Mesenchymal stem cell (in vitro differentiated cells and primary cell): ENCODE data around the gene ZNF814.
"Not testable (repeated sequence)": the region's sequence is repeated elsewhere in the genome, so short reads cannot be mapped to it uniquely, and the experiment has no call there.

ENCODE experiments used
- DNase-seq: peaks from one replicate; pipeline ENCODE4 v3.0.0-alpha.2; 2013
- H2AFZ ChIP-seq: one replicate; pipeline ENCODE4 v1.6.1; 2013; ENCODE audit warnings: low read depth, mild to moderate bottlenecking, control low read depth, inconsistent platforms, low read length, moderate library complexity
- H2AK5ac ChIP-seq: 2 replicates; pipeline ENCODE4 v1.6.1; 2013; ENCODE audit warnings: low read length, moderate library complexity, mild to moderate bottlenecking, inconsistent platforms; ENCODE audit not compliant: severe bottlenecking
- H2BK120ac ChIP-seq: one replicate; pipeline ENCODE4 v1.6.1; 2013; ENCODE audit warnings: low read depth, mild to moderate bottlenecking, inconsistent platforms, low read length, moderate library complexity
- H2BK12ac ChIP-seq, 2 experiments: one replicate each; pipeline ENCODE4 v1.6.1; 2013; ENCODE audit warnings: inconsistent platforms in 2 of 2, low read length in 2 of 2, mild to moderate bottlenecking in 2 of 2, moderate library complexity in 2 of 2, control low read depth in 1 of 2
- H2BK15ac ChIP-seq: one replicate; pipeline ENCODE4 v1.6.1; 2013; ENCODE audit warnings: mild to moderate bottlenecking, low read depth, inconsistent platforms; ENCODE audit not compliant: poor library complexity, severe bottlenecking
- H2BK5ac ChIP-seq: 2 replicates; pipeline ENCODE4 v1.6.1; 2013; ENCODE audit warnings: low read depth, mild to moderate bottlenecking, low read length, control low read depth, inconsistent platforms; ENCODE audit not compliant: poor library complexity, severe bottlenecking
- H3K14ac ChIP-seq, 2 experiments: one replicate each; pipeline ENCODE4 v1.6.1; 2013; ENCODE audit warnings: inconsistent platforms in 2 of 2, low read length in 2 of 2, control low read depth in 1 of 2, mild to moderate bottlenecking in 1 of 2, moderate library complexity in 1 of 2
- H3K18ac ChIP-seq, 2 experiments: one replicate each; pipeline ENCODE4 v1.6.1; 2013; ENCODE audit warnings: inconsistent platforms in 2 of 2, low read length in 2 of 2, control low read depth in 1 of 2, low read depth in 1 of 2, mild to moderate bottlenecking in 1 of 2
- H3K23ac ChIP-seq, 2 experiments: one replicate each; pipeline ENCODE4 v1.6.1; 2013; ENCODE audit warnings: inconsistent platforms in 2 of 2, low read length in 2 of 2, mild to moderate bottlenecking in 2 of 2, moderate library complexity in 2 of 2, control low read depth in 1 of 2
- H3K27ac ChIP-seq: 2 replicates; pipeline ENCODE4 v1.5.1; 2013; ENCODE audit warnings: mild to moderate bottlenecking, moderate library complexity, low read length, control low read depth, inconsistent platforms; ENCODE audit not compliant: poor library complexity, severe bottlenecking
- H3K27me3 ChIP-seq, 2 experiments: 2 replicates each; pipeline versions ENCODE4 v1.6.1 to v1.7.0; 2013; ENCODE audit warnings: low read length in 2 of 2, mild to moderate bottlenecking in 2 of 2, moderate library complexity in 2 of 2, control low read depth in 1 of 2, inconsistent platforms in 1 of 2; ENCODE audit not compliant: control insufficient read depth in 1 of 2, insufficient read depth in 1 of 2
- H3K36me3 ChIP-seq, 2 experiments: 2 replicates each; pipeline versions ENCODE4 v1.6.1 to v1.7.0; 2013; ENCODE audit warnings: low read length in 2 of 2, control low read depth in 1 of 2, inconsistent platforms in 1 of 2, low read depth in 1 of 2, mild to moderate bottlenecking in 1 of 2; ENCODE audit not compliant: insufficient read depth in 2 of 2, control insufficient read depth in 1 of 2
- H3K4ac ChIP-seq, 2 experiments: one replicate each; pipeline ENCODE4 v1.6.1; 2013; ENCODE audit warnings: inconsistent platforms in 2 of 2, low read length in 2 of 2, mild to moderate bottlenecking in 2 of 2, moderate library complexity in 2 of 2, control low read depth in 1 of 2, low read depth in 1 of 2
- H3K4me1 ChIP-seq: 2 replicates; pipeline ENCODE4 v1.6.1; 2013; ENCODE audit warnings: low read depth, low read length, control low read depth; ENCODE audit not compliant: control insufficient read depth, insufficient read depth
- H3K4me2 ChIP-seq: 2 replicates; pipeline ENCODE4 v1.6.1; 2013; ENCODE audit warnings: low read length, mild to moderate bottlenecking, inconsistent platforms; ENCODE audit not compliant: poor library complexity, severe bottlenecking
- H3K4me3 ChIP-seq, 2 experiments: 2 replicates each; pipeline versions ENCODE4 v1.5.1 to v1.7.0; 2013; ENCODE audit warnings: low read length in 2 of 2, mild to moderate bottlenecking in 2 of 2, control low read depth in 1 of 2, low read depth in 1 of 2; ENCODE audit not compliant: insufficient read depth in 1 of 2
- H3K79me1 ChIP-seq: replicated peaks from 2 replicates; pipeline ENCODE4 v1.6.1; 2013; ENCODE audit warnings: mild to moderate bottlenecking, control low read depth, low read length, inconsistent platforms; ENCODE audit not compliant: poor library complexity, severe bottlenecking
- H3K9ac ChIP-seq: 2 replicates; pipeline ENCODE4 v1.7.0; 2013; ENCODE audit warnings: mild to moderate bottlenecking, low read length, moderate library complexity
- H3K9me3 ChIP-seq: 2 replicates; pipeline ENCODE4 v1.7.0; 2013; ENCODE audit warnings: mild to moderate bottlenecking, low read length; ENCODE audit not compliant: control insufficient read depth
- H4K8ac ChIP-seq: one replicate; pipeline ENCODE4 v1.6.1; 2013; ENCODE audit warnings: inconsistent platforms, mild to moderate bottlenecking, low read length, moderate library complexity
- H4K91ac ChIP-seq: one replicate; pipeline ENCODE4 v1.6.1; 2013; ENCODE audit warnings: mild to moderate bottlenecking, low read length, inconsistent platforms
- WGBS: methylation state at CpG from one replicate; pipeline ENCODE4 v1.1.7; 2013; ENCODE audit warnings: mixed read lengths; 5-methylcytosine and 5-hydroxymethylcytosine counted together

ZNF814 gene

DNA sequence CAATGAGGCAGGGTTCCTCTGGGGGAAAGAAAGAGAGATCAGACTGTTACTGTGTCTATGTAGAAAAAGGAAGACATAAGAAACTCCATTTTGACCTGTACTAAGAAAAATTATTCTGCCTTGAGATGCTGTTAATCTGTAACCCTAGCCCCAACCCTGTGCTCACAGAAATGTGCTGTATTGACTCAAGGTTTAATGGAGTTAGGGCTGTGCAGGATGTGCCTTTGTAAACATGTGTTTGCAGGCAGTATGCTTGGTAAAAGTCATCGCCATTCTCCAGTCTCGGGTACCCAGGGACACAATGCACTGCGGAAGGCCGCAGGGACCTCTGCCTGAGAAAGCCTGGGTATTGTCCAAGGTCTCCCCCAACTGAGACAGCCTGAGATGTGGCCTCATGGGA lies 65.2 kb downstream of the ZNF814 start:
- not testable (repeated sequence) for H3K4me2 ChIP-seq, H4K91ac ChIP-seq, H2BK120ac ChIP-seq, DNase-seq, H3K9me3 ChIP-seq, H3K27me3 ChIP-seq, H3K79me1 ChIP-seq, H2BK12ac ChIP-seq, H2AFZ ChIP-seq, H3K4ac ChIP-seq, H2BK5ac ChIP-seq, H2BK15ac ChIP-seq, H4K8ac ChIP-seq, H3K18ac ChIP-seq, H3K14ac ChIP-seq, H2AK5ac ChIP-seq, H3K23ac ChIP-seq, H3K27ac ChIP-seq, H3K4me3 ChIP-seq, H3K9ac ChIP-seq
- WGBS: 96% methylated on average over 4 of the region's 4 CpGs
- Histone ChIP-seq H3K4me1 (peaks cover 11% of the 10 kb centered on the region), H3K36me3 (peaks cover 9 to 22% of the 10 kb centered on the region in 2 experiments)

DNA sequence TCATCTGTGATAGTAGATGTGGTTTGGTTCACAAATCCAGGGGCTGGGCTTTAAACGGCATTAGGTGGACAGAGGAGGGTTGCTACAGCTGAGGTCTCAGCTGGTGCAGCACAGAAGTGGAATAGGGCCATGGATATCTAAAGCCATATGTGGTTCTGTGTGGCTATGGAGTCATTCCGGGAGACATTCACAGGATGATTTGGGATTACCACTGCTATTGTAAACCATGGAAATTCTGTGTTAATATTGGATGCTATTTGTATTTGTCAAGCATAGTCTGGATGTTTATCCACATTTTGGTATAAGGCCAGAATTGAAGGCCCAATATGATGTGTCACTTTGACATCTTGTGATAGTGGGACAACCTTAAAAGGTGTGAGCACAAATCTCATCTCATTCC lies 65.7 kb downstream of the ZNF814 start:
- H3K79me1 ChIP-seq, H3K23ac ChIP-seq, H4K8ac ChIP-seq, H3K27ac ChIP-seq, H2BK15ac ChIP-seq, H3K4ac ChIP-seq, H3K4me3 ChIP-seq, H3K9me3 ChIP-seq, H2BK120ac ChIP-seq, H4K91ac ChIP-seq, H3K18ac ChIP-seq, H3K14ac ChIP-seq, H3K9ac ChIP-seq, H2BK12ac ChIP-seq, DNase-seq, H3K27me3 ChIP-seq, H3K4me2 ChIP-seq, H2AK5ac ChIP-seq, H2AFZ ChIP-seq, H2BK5ac ChIP-seq: not testable (repeated sequence)
- WGBS: 93% methylated on average over 2 of the region's 2 CpGs
- H3K36me3 ChIP-seq: peaks cover 9 to 22% of the 10 kb centered on the region in 2 experiments
- peaks cover 11% of the 10 kb centered on the region for H3K4me1 ChIP-seq

DNA sequence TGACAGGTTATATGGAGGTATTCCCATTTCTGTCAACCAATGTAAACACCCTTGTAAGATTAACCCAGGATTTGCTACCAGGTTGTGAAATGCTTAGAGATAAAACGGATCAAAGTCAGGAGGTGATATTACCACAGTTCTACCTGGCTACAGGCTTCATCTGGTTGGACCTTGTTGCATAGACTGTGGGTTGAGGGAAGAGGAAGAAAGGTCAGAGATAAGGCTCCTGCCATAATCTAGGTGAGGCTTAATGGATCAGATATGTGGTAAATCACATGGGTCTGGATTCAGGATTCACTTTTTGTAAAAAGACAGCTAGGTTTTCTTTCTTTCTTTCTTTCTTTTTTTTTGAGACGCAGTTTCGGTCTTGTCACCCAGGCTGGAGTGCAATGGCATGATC lies 67.3 kb downstream of the ZNF814 start:
- H2AK5ac ChIP-seq, H3K4ac ChIP-seq: not testable (repeated sequence)
- peaks cover 11% of the 10 kb centered on the region for H3K79me1 ChIP-seq

DNA sequence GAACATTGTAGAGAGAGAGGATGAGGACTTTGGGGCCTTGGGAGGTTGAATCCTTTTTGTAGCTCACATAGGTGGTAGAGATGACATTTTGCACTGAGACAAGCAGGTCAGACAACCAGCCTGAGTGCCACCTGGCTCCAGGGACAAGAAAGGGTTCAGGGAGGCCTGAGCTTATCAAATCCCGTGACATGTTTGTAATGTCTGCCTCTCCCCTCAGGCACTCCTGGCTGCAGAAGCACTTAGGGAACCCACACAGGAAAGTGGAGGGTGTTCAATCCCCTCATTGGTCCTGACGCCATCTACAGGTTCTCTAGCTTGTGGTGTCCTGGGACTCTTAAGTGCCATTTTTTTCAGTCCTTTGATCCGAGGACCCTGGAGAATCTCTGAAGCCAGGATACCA lies 67.7 kb downstream of the ZNF814 start:
- H4K91ac ChIP-seq, H2BK15ac ChIP-seq, H3K18ac ChIP-seq, H2BK12ac ChIP-seq, H3K23ac ChIP-seq, H3K79me1 ChIP-seq, H3K27ac ChIP-seq, H2BK120ac ChIP-seq, H3K4ac ChIP-seq, H2BK5ac ChIP-seq, H3K9me3 ChIP-seq, H4K8ac ChIP-seq, H3K4me2 ChIP-seq, H2AFZ ChIP-seq, H2AK5ac ChIP-seq, DNase-seq, H3K14ac ChIP-seq, H3K4me1 ChIP-seq, H3K27me3 ChIP-seq: not testable (repeated sequence)
- Histone ChIP-seq H3K36me3 (peaks cover 3 to 15% of the 10 kb centered on the region in 2 experiments), H3K4me3 (peak overlapping the region in 1 of 2 experiments; percentile 98), H3K9ac (peak overlapping the region; percentile 98)
- WGBS: 100% methylated on average over 1 of the region's 3 CpGs

More for the DNA sequence above, 67.3 kb downstream of the ZNF814 start:
- not testable (repeated sequence) for H3K27me3 ChIP-seq, H3K9me3 ChIP-seq, H3K27ac ChIP-seq, H2BK15ac ChIP-seq, H3K4me2 ChIP-seq, H2BK120ac ChIP-seq, DNase-seq, H3K23ac ChIP-seq, H3K9ac ChIP-seq, H2AFZ ChIP-seq, H3K4me3 ChIP-seq, H4K91ac ChIP-seq, H4K8ac ChIP-seq, H2BK5ac ChIP-seq, H3K14ac ChIP-seq, H3K18ac ChIP-seq, H2BK12ac ChIP-seq
- WGBS: 100% methylated on average over 2 of the region's 3 CpGs
- Histone ChIP-seq H3K4me1 (peaks cover 11% of the 10 kb centered on the region), H3K36me3 (peaks cover 7 to 18% of the 10 kb centered on the region in 2 experiments)
